HL-60 (cell line): ENCODE data around the gene DLX2.

Experiments
- DNase-seq, 2 experiments: peaks; one replicate each; pipeline ENCODE4 v3.0.0-alpha.2; 2010 to 2020; ENCODE audit warnings: low read depth in 1 of 2, low spot score in 1 of 2
- H3K27ac ChIP-seq: fragments of 250-450 bp; sonication (Bioruptor Pico); replicated peaks from 2 replicates; pipeline ENCODE4 v1.5.1; 2020; ENCODE audit warnings: mild to moderate bottlenecking, moderate library complexity
- H3K27me3 ChIP-seq: fragments of 250-450 bp; sonication (Bioruptor Pico); 2 replicates; pipeline ENCODE4 v1.5.1; 2021; ENCODE audit warnings: mild to moderate bottlenecking, moderate library complexity; ENCODE audit not compliant: insufficient read depth, poor library complexity, severe bottlenecking
- H3K4me3 ChIP-seq: replicated peaks from 2 replicates; pipeline ENCODE4 v1.5.1; 2011; ENCODE audit warnings: mild to moderate bottlenecking, control low read depth, low read length; ENCODE audit not compliant: insufficient read depth
- GABPA ChIP-seq: IDR thresholded peaks from 2 replicates; pipeline ENCODE4 v1.6.1; 2012; ENCODE audit warnings: low read depth
- POLR2AphosphoS5 ChIP-seq: IDR thresholded peaks from 2 replicates; pipeline ENCODE4 v1.6.1; 2012; ENCODE audit warnings: low read depth
- SPI1 ChIP-seq: IDR thresholded peaks from 2 replicates; pipeline ENCODE4 v1.6.1; 2012; ENCODE audit warnings: low read depth, mild to moderate bottlenecking, borderline replicate concordance
- TF ChIP-seq, protein P1 (sequence below): IDR thresholded peaks from 2 replicates; pipeline ENCODE4 v1.6.1; 2012; ENCODE audit warnings: low read depth; ENCODE audit not compliant: insufficient replicate concordance
- TF ChIP-seq, protein P2 (sequence below): IDR thresholded peaks from one replicate; pipeline ENCODE4 v1.5.1; 2011; ENCODE audit warnings: low read length, control low read depth, inconsistent platforms; ENCODE audit not compliant: insufficient read depth

DLX2 gene

DNA sequence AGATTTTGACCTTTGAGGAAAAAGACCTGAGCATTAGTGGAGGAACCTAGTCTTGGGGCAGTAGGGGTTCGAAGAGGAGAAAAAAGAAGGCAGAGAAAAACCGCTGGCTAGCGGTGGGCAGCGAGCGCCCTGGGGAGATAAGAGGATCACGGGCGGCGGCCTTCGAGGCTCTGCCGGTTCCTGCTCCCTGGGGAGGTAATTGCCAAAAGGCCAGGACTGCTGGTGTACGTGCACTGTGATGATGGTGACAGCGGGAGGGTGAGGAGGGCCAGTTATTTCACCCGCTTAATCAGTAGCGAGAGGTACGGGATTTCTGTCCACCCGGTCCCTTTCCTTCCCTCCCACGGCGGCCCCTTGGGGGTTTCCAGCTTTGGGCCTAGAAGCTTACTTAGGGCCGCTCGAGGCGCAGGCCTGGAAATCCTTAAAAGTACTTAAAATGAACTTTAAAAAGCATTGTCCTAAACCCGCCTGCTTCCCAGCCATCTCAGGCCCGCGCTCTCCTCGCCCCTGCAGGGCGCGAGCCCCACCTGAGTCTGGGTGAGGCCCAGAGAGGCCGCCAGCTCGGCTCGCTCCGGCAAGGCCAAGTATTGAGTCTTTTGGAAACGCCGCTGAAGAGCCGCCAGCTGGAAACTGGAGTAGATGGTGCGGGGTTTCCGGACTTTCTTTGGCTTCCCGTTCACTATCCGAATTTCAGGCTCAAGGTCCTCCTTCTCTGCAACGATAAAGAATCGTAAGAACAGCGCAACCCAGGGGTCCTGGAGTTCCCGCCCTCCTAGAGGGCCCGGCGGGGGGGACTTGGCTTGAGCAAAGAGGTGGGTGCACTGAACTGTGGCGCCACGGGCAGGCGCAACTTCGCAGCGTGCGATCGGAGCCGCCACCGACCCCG lies 1.5 kb downstream of the DLX2 start:
- no peak for DNase-seq
- TF ChIP-seq, protein P1, sequence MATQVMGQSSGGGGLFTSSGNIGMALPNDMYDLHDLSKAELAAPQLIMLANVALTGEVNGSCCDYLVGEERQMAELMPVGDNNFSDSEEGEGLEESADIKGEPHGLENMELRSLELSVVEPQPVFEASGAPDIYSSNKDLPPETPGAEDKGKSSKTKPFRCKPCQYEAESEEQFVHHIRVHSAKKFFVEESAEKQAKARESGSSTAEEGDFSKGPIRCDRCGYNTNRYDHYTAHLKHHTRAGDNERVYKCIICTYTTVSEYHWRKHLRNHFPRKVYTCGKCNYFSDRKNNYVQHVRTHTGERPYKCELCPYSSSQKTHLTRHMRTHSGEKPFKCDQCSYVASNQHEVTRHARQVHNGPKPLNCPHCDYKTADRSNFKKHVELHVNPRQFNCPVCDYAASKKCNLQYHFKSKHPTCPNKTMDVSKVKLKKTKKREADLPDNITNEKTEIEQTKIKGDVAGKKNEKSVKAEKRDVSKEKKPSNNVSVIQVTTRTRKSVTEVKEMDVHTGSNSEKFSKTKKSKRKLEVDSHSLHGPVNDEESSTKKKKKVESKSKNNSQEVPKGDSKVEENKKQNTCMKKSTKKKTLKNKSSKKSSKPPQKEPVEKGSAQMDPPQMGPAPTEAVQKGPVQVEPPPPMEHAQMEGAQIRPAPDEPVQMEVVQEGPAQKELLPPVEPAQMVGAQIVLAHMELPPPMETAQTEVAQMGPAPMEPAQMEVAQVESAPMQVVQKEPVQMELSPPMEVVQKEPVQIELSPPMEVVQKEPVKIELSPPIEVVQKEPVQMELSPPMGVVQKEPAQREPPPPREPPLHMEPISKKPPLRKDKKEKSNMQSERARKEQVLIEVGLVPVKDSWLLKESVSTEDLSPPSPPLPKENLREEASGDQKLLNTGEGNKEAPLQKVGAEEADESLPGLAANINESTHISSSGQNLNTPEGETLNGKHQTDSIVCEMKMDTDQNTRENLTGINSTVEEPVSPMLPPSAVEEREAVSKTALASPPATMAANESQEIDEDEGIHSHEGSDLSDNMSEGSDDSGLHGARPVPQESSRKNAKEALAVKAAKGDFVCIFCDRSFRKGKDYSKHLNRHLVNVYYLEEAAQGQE: no peak
- TF ChIP-seq, protein P2, sequence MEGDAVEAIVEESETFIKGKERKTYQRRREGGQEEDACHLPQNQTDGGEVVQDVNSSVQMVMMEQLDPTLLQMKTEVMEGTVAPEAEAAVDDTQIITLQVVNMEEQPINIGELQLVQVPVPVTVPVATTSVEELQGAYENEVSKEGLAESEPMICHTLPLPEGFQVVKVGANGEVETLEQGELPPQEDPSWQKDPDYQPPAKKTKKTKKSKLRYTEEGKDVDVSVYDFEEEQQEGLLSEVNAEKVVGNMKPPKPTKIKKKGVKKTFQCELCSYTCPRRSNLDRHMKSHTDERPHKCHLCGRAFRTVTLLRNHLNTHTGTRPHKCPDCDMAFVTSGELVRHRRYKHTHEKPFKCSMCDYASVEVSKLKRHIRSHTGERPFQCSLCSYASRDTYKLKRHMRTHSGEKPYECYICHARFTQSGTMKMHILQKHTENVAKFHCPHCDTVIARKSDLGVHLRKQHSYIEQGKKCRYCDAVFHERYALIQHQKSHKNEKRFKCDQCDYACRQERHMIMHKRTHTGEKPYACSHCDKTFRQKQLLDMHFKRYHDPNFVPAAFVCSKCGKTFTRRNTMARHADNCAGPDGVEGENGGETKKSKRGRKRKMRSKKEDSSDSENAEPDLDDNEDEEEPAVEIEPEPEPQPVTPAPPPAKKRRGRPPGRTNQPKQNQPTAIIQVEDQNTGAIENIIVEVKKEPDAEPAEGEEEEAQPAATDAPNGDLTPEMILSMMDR: no peak
- no peak for TF ChIP-seq POLR2AphosphoS5
- no peak for TF ChIP-seq GABPA
- no peak for TF ChIP-seq SPI1
- Histone ChIP-seq H3K27me3 (peaks cover 60% of the 10 kb centered on the region), H3K4me3 (peak overlapping the region; percentile 63), H3K27ac (no peak overlapping the region)

DNA sequence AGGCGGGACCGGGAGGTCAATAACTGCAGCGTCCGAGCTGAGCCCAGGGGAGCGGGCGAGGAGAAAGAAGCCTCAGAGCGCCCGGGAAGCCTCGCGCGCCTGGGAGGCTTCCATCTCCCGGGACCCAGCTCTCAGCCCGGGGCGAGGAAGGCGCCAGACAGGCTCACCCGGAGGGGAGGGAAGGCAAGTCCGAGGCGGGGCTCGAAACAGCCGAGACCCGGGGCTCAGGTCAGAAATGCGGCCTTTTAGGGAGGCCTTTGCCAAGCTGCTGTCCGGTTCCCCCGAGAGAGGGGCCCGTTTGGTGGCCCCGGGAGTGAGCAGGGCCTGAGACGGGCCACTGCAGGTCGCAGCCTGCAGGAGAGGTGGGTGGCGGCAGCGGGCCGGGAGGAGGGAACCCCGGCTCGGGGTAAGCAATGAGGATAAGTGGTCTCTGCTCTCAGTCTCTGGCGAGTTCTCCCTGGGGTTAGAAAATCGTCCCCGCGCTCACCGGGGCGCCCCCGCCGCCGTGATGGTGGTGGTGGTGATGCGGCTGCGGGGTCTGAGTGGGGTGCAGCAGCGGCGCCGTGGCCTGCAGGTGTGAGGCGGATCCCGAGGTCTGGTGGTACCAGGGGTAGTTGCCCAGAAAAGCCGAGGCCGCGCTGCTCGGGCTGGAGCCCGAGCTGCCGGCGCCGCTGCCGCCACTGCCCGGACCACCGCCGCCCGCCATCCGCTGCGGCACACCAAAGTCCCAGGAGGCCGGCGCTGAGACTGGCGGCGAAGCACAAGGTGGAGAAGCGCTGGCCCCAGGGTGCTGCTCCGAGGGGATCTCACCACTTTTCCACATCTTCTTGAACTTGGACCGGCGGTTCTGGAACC lies 2.4 kb downstream of the DLX2 start:
- TF ChIP-seq, protein P1: no peak
- no peak for TF ChIP-seq SPI1
- TF ChIP-seq GABPA: no peak
- TF ChIP-seq, protein P2: no peak
- no peak for TF ChIP-seq POLR2AphosphoS5
- no peak overlapping the region for H3K4me3 ChIP-seq
- peaks cover 63% of the 10 kb centered on the region for H3K27me3 ChIP-seq
- no peak overlapping the region for H3K27ac ChIP-seq
- DNase-seq: no peak

GRCh38 chr2:172099472-172100079 lies 3.1 kb downstream of the DLX2 start:
- no peak overlapping the region for H3K4me3 ChIP-seq
- DNase-seq: no peak
- peaks cover 67% of the 10 kb centered on the region for H3K27me3 ChIP-seq
- H3K27ac ChIP-seq: no peak overlapping the region
- TF ChIP-seq POLR2AphosphoS5 (no peak), GABPA (no peak), SPI1 (no peak)
- TF ChIP-seq, protein P1: no peak
- TF ChIP-seq, protein P2: no peak
